BLaER1 treated with 17β-estradiol and CSF1 and Interleukin-3, amounts not matched to agents 10 nM and 100 nM (cell line): Measurements from ENCODE around the gene RAD21L1.

Experiments used
- H3K27ac ChIP-seq, 11 experiments: shearing (Covaris generic); formaldehyde crosslinking; 2 replicates each; pipeline ENCODE4 v1.8.1; 2022
- H3K27me3 ChIP-seq, 11 experiments: shearing (Covaris generic); formaldehyde crosslinking; 2 replicates each; pipeline ENCODE4 v1.8.1; 2022
- H3K36me3 ChIP-seq, 11 experiments: shearing (Covaris generic); formaldehyde crosslinking; 2 replicates each; pipeline ENCODE4 v1.8.1; 2022
- H3K4me1 ChIP-seq, 10 experiments: shearing (Covaris generic); formaldehyde crosslinking; 2 replicates each; pipeline ENCODE4 v1.8.1; 2022
- H3K4me2 ChIP-seq, 11 experiments: shearing (Covaris generic); formaldehyde crosslinking; 2 replicates each; pipeline ENCODE4 v1.8.1; 2022
- H3K4me3 ChIP-seq, 10 experiments: shearing (Covaris generic); formaldehyde crosslinking; 2 replicates each; pipeline ENCODE4 v1.8.1; 2022
- H3K9ac ChIP-seq, 11 experiments: shearing (Covaris generic); formaldehyde crosslinking; 2 replicates each; pipeline ENCODE4 v1.8.1; 2022
- H3K9me3 ChIP-seq, 11 experiments: shearing (Covaris generic); formaldehyde crosslinking; replicated peaks in 1 of 11; 2 replicates each; pipeline ENCODE4 v1.8.1; 2022
- H4K20me1 ChIP-seq, 11 experiments: shearing (Covaris generic); formaldehyde crosslinking; 2 replicates each; pipeline ENCODE4 v1.8.1; 2022
- Cebpa-rat ChIP-seq, 11 experiments: shearing (Covaris generic); IDR thresholded peaks; 2 replicates each; pipeline ENCODE4 v1.8.1; 2022

RAD21L1 gene

DNA sequence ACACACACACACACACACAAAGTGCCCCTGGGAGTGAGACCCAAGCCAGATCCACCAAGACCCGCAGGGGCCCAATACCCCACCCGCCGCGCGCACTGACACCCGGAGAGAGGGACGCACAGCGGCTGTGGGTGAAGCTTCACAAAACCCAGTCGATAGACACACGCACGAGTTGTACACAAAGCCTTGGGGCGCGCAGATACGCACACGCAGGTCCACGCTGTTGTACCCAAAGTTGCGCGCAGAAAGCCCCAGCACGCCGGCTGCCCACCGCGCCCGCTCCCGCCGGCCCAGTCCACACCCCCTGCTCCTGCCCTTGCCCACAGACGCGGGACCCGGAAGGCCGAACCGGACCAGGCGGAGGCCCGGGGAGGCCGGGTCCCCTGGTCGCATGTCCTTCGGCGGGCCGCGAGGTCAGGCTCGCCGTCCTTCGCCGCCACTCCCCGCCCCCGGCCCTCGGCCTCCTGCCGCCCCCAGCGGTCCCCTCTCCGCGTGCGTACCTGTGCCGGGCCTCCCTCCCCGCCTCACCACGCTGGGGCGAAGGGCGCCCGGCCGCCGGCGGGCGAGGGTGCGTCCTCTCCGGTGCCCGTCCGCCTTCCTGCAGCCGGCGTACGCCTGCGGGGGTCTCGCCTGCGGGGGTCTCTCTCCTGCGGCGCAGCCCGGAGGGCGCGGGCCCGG, 41.1 kb upstream of the RAD21L1 start, which contains the start of gene TMEM74B:
TSS of gene TMEM74B (minus strand) at position 344 of the 678 bp plus-strand sequence. CDS start 1,180 bp downstream, outside the sequence.
- H3K4me3 ChIP-seq, result peak within 1 kb of the TSS in 9 of 10 experiments; percentile 24 to 63 (median 45); a peak in 10 of 20 replicates
- H3K4me2 ChIP-seq, result peak within 1 kb of the TSS; percentile 35 to 72 (median 44); a peak in 18 of 22 replicates
- peaks cover 38 to 52% (median 44%) of the 10 kb centered on the region in 11 experiments for H3K27me3 ChIP-seq
- H3K4me1 ChIP-seq, result peaks cover 0 to 17% (median 2%) of the 10 kb centered on the region in 10 experiments; a peak in 9 of 20 replicates
- no peaks in the 10 kb centered on the region for H3K9me3 ChIP-seq
- peaks cover 0 to 42% (median 0%) of the 10 kb centered on the region in 11 experiments; a peak in 10 of 22 replicates for H4K20me1 ChIP-seq
- no peak within 1 kb of the TSS for H3K9ac ChIP-seq
- no peak for TF ChIP-seq Cebpa-rat (IDR thresholded peaks at IDR 0.05)
- no peak within 1 kb of the TSS for H3K27ac ChIP-seq
- no peaks in the 10 kb centered on the region; a peak in 1 of 22 replicates for H3K36me3 ChIP-seq

DNA sequence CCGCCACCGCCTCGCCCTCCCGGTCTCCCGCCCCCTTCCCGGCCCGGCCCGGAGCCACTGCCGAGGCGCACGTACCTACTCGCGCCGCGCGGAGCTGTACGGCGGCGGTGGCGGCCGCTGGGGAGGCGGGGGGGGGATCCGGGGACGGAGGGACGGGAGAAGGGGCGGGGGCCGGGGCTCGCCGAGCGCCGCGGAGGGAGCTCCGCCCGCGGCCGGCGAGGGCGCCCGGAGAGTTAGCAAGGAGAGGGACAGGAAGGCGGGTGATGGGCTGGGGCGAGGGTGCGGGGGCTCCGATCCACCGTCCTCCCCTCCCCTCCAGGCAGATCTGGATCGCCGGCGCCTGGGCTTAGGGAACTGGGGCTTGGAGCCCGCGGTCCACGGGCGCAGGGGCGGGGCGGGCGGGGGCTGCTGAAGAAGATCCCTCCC, 40.5 kb upstream of the RAD21L1 start:
- TF ChIP-seq Cebpa-rat (IDR thresholded peaks at IDR 0.05), result no peak
- no peaks in the 10 kb centered on the region for H3K9me3 ChIP-seq
- H3K36me3 ChIP-seq, result no peaks in the 10 kb centered on the region; a peak in 1 of 22 replicates
- peaks cover 0 to 42% (median 0%) of the 10 kb centered on the region in 11 experiments; a peak in 9 of 22 replicates for H4K20me1 ChIP-seq
- no peak overlapping the region for H3K27ac ChIP-seq
- peaks cover 38 to 52% (median 44%) of the 10 kb centered on the region in 11 experiments for H3K27me3 ChIP-seq
- H3K9ac ChIP-seq, result no peak overlapping the region
- peak overlapping the region in 9 of 10 experiments; percentile 24 to 63 (median 45); a peak in 10 of 20 replicates for H3K4me3 ChIP-seq
- H3K4me2 ChIP-seq, result peak overlapping the region; percentile 35 to 72 (median 44); a peak in 18 of 22 replicates
- peaks cover 0 to 19% (median 2%) of the 10 kb centered on the region in 10 experiments; a peak in 9 of 20 replicates for H3K4me1 ChIP-seq

DNA sequence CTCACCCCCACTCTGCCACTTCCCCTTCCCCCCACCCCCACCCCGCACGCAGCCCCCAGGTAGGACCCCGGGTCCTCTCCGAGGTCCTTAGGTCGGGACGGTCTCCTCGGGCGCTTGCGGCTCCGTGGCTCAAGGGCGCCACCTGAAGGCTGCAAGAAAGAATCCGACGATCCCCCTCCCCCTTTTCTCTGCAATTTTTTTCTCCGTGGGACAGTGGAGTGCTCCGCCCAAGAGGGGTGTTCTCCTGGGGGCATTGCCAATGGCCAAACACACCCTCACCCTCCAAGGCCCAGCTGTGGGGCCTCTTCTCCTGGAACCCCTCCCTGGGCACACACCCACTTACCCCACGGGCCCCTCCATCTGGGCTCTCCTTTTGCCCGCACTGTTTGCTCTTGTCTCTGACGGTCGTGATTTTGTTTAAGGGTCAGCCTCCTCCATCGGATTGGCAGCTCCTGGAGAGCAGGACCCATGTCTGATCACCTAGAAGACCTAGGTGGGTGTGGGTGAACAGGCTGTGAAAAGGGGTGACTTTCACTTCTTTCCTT, 40.0 kb upstream of the RAD21L1 start:
- Histone ChIP-seq H3K4me1 (peaks cover 0 to 20% (median 2%) of the 10 kb centered on the region in 10 experiments; a peak in 9 of 20 replicates), H3K27me3 (peaks cover 38 to 52% (median 44%) of the 10 kb centered on the region in 11 experiments), H3K4me2 (peak overlapping the region in 6 of 11 experiments; percentile 23 to 66 (median 39); a peak in 9 of 22 replicates), H3K9me3 (no peaks in the 10 kb centered on the region), H3K9ac (no peak overlapping the region), H4K20me1 (peaks cover 0 to 42% (median 0%) of the 10 kb centered on the region in 11 experiments; a peak in 9 of 22 replicates), H3K27ac (no peak overlapping the region), H3K36me3 (no peaks in the 10 kb centered on the region; a peak in 1 of 22 replicates), H3K4me3 (peak overlapping the region in 3 of 10 experiments; percentile 45 to 63 (median 50); a peak in 3 of 20 replicates)
- TF ChIP-seq Cebpa-rat (IDR thresholded peaks at IDR 0.05), result no peak

DNA sequence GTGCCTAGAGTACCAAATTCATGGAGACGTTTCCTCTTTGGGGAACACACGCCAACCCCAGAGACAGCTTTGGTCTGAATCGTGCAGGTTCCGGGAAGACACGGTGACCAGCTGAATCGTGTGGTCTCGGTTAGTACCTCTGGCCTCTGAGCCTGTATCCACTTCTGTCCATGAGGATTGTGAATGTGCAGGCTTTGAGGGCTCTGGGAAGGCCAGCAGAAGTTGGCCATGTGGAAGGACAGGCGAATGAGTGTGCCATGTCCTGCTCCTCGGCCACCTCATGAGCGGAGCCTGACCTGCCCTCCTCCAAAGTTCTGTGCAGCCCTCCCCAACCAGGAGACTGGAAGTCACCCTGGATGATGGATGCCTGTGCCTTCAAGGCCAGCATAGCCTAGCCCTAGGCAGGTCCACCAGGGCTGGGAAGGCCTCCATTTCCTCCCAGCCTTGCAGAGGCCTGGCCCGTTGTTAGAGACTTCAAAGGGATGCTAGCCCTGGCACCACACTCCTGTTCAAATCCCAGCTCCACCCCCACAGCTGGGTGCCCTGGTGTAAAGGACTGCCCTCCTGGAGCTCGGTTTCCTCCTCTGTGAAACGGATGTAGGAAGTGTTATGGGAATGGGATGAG, 39.4 kb upstream of the RAD21L1 start:
- Histone ChIP-seq H3K9ac (no peak overlapping the region), H3K4me3 (no peak overlapping the region), H3K36me3 (no peaks in the 10 kb centered on the region), H3K4me2 (peak overlapping the region in 1 of 11 experiments; percentile 15; a peak in 1 of 22 replicates), H3K9me3 (no peaks in the 10 kb centered on the region), H3K27ac (no peak overlapping the region), H3K27me3 (peaks cover 38 to 52% (median 44%) of the 10 kb centered on the region in 11 experiments), H4K20me1 (peaks cover 0 to 37% (median 0%) of the 10 kb centered on the region in 11 experiments; a peak in 9 of 22 replicates), H3K4me1 (peaks cover 0 to 20% (median 2%) of the 10 kb centered on the region in 10 experiments; a peak in 9 of 20 replicates)
- TF ChIP-seq Cebpa-rat (IDR thresholded peaks at IDR 0.05), result no peak

DNA sequence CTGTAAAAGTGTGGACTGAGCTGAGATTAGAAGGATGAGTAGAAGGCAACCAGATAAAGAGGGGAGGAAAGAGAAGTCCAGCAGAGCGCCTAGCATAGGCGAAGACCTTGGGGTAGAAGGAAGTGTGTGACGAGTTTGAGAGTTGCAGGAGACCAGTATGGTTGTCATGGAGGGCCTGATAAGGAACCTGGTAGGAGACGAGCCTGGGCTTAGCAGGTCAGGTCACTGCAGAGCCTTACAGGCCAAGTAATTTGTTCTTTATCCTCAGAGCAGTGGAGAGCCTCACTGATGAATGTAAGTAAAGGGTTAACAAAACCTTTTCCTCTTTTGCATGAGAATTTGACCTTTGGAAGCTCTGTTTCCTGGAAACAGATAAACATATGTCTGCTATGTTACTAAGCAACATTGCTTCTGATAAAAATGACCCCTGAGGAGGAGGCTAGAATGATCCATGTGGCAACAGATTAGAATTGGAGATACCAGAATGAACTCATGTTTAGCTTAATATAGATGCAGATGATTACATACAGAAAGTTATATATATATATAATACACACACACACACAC, 38.2 kb upstream of the RAD21L1 start:
- no peak overlapping the region for H3K9ac ChIP-seq
- peaks cover 0 to 12% (median 0%) of the 10 kb centered on the region in 10 experiments; a peak in 6 of 20 replicates for H3K4me1 ChIP-seq
- H4K20me1 ChIP-seq, result peaks cover 0 to 25% (median 0%) of the 10 kb centered on the region in 11 experiments; a peak in 9 of 22 replicates
- TF ChIP-seq Cebpa-rat (IDR thresholded peaks at IDR 0.05), result no peak
- H3K9me3 ChIP-seq, result no peaks in the 10 kb centered on the region
- H3K27ac ChIP-seq, result no peak overlapping the region
- no peaks in the 10 kb centered on the region for H3K36me3 ChIP-seq
- H3K4me3 ChIP-seq, result no peak overlapping the region
- H3K27me3 ChIP-seq, result peaks cover 37 to 46% (median 41%) of the 10 kb centered on the region in 11 experiments
- no peak overlapping the region for H3K4me2 ChIP-seq

DNA sequence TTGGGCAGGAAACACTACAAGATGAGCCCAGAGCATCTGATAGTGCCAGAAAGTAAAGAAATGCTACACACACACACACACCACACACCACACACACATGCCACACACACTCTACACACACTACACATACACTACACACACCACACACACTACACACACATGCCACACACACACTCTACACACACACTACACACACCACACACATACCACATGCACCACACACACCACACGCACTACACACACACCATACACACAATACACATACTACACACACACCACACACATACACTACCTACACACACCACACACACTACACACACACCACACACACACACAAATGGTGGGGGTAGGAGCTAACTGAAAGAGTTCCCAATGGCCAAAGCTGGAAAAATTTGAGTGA, 37.5 kb upstream of the RAD21L1 start:
- Histone ChIP-seq H3K27me3 (peaks cover 30 to 40% (median 35%) of the 10 kb centered on the region in 11 experiments), H3K27ac (no peak overlapping the region), H3K4me1 (peaks cover 0 to 10% (median 0%) of the 10 kb centered on the region in 10 experiments; a peak in 4 of 20 replicates), H3K9me3 (no peaks in the 10 kb centered on the region), H3K4me3 (no peak overlapping the region), H3K9ac (no peak overlapping the region), H3K4me2 (no peak overlapping the region), H4K20me1 (peaks cover 0 to 25% (median 0%) of the 10 kb centered on the region in 11 experiments; a peak in 9 of 22 replicates), H3K36me3 (no peaks in the 10 kb centered on the region)
- no peak for TF ChIP-seq Cebpa-rat (IDR thresholded peaks at IDR 0.05)

DNA sequence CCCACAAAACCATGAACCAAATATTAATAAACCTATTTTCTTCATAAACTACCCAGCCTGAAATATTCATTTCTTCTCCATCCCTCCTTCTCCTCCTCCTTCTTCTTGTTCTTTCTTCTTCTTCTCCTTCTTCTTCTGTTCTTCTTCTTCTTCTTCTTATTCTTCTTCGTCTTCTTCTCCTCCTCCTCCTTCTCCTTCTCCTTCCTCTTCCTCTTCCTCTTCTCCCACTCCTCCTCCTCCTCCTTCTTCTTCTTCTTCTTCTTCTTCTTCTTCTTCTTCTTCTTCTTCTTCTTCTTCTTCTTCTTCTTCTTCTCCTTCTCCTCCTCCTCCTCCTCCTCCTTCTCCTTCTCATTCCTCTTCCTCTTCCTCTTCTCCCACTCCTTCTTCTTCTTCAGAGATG, 36.0 kb upstream of the RAD21L1 start:
- peaks cover 0 to 10% (median 0%) of the 10 kb centered on the region in 11 experiments; a peak in 5 of 22 replicates for H4K20me1 ChIP-seq
- H3K4me3 ChIP-seq, result no peak overlapping the region
- peaks cover 15 to 25% (median 20%) of the 10 kb centered on the region in 11 experiments for H3K27me3 ChIP-seq
- H3K9me3 ChIP-seq, result no peaks in the 10 kb centered on the region
- H3K36me3 ChIP-seq, result no peaks in the 10 kb centered on the region
- H3K4me2 ChIP-seq, result 0 out of 22 replicates have a peak overlapping the region, but pooled peaks of 2 of the 11 experiments have one; percentile 16 to 18
- no peak overlapping the region for H3K27ac ChIP-seq
- peaks cover 0 to 9% (median 0%) of the 10 kb centered on the region in 10 experiments; a peak in 4 of 20 replicates for H3K4me1 ChIP-seq
- no peak overlapping the region for H3K9ac ChIP-seq
- no peak for TF ChIP-seq Cebpa-rat (IDR thresholded peaks at IDR 0.05)

DNA sequence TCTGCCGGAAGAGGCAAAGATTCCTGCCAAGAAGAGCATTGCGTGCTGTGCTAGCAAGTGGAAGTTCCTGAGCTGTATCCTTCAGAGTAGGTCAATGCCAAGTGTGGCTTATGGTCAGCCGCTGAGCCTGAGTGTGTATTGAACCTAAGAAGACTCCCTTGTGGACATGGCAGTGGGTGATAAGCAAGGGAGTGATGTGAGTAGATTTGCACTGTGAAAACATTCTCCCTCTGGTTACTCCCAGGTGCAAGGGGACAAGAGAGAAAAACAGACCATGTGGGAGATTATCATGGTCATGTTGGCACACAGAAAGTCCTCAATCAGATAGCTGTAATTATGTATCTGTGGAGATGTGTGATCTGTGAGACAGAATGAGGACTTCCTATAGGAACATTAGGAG, 35.0 kb upstream of the RAD21L1 start:
- Histone ChIP-seq H3K9ac (no peak overlapping the region), H3K4me1 (peaks cover 0 to 9% (median 0%) of the 10 kb centered on the region in 10 experiments; a peak in 3 of 20 replicates), H3K4me3 (no peak overlapping the region), H3K27ac (no peak overlapping the region), H3K36me3 (no peaks in the 10 kb centered on the region), H3K4me2 (no peak overlapping the region), H3K9me3 (no peaks in the 10 kb centered on the region), H3K27me3 (peaks cover 7 to 16% (median 12%) of the 10 kb centered on the region in 11 experiments), H4K20me1 (peaks cover 0 to 7% (median 0%) of the 10 kb centered on the region in 11 experiments; a peak in 2 of 22 replicates)
- no peak for TF ChIP-seq Cebpa-rat (IDR thresholded peaks at IDR 0.05)
